Tibial nerve (tissue), 4 donors: ENCODE measurements around the gene KANSL1L.

Source experiments
- CTCF ChIP-seq, 5 experiments: fragments of 200-600 bp in 3 of 5; fragments of 450-650 bp in 2 of 5; sonication (generic) in 3 of 5; IDR thresholded peaks; one replicate each; pipeline ENCODE4 v1.5.1; 2016 to 2019; ENCODE audit warnings: antibody characterized with exemption in 5 of 5, mild to moderate bottlenecking in 3 of 5, moderate library complexity in 2 of 5
- EP300 ChIP-seq, 2 donors: sonication (generic); formaldehyde crosslinking; IDR thresholded peaks; one replicate each; pipeline ENCODE4 v1.6.1; 2017; ENCODE audit warnings: antibody characterized with exemption in 2 of 2, mild to moderate bottlenecking in 1 of 2
- POLR2A ChIP-seq, 2 donors: fragments of 450-650 bp; IDR thresholded peaks; one replicate each; pipeline ENCODE4 v1.6.1; 2017; ENCODE audit warnings: antibody characterized with exemption in 2 of 2, mild to moderate bottlenecking in 2 of 2, moderate library complexity in 2 of 2

DNA sequence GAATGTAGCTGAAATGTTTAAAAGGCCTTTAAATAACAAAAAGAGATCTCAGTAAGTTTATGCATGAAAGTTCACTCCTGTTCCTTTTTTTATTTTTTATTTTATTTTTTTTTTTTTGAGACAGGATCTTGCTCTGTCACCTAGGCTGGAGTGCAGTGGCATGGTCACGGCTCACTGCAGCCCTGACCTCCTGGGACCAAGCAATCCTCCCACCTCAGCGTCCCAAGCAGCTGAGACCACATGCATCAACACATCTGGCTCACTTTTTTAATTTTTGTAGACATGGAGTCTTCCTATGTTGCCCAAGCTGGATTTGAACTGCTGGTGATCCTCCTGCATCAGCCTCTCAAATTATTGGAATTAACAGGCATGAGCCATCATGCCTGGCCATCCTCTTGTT lies 84.3 kb downstream of the KANSL1L start:
- TF ChIP-seq CTCF (IDR thresholded peaks at IDR 0.05) (no peak), POLR2A (IDR thresholded peaks at IDR 0.05) (no peak), EP300 (IDR thresholded peaks at IDR 0.05) (no peak)
